Neural cell (in vitro differentiated cells): ENCODE data around the gene TMEM250. TPM values are rescaled to one million over a fixed set of nuclear protein-coding genes. Genes with fewer than 3 reads are reported as not detected.

Experiments used
- H2AFZ ChIP-seq: fragments of 200-600, 300-800 bp; sonication (generic), shearing (Covaris generic); 2 replicates; pipeline ENCODE4 v1.6.0; 2014; ENCODE audit warnings: low read depth, mild to moderate bottlenecking, antibody characterized with exemption, low read length, moderate library complexity
- H3F3A ChIP-seq: fragments of 200-600 bp; shearing (Covaris generic); 2 replicates; pipeline ENCODE4 v1.6.1; 2016; ENCODE audit warnings: mild to moderate bottlenecking, moderate library complexity, mixed read lengths, antibody characterized with exemption, low read length; ENCODE audit not compliant: insufficient read depth, poor library complexity, severe bottlenecking
- H3K27ac ChIP-seq: fragments of 200-600, 300-800 bp; sonication (generic), shearing (Covaris generic); 2 replicates; pipeline ENCODE4 v1.5.1; 2014; ENCODE audit warnings: mild to moderate bottlenecking, low read length, moderate library complexity
- H3K27me3 ChIP-seq: fragments of 300-800, 200-600 bp; sonication (generic), shearing (Covaris generic); 2 replicates; pipeline ENCODE4 v1.6.0; 2014; ENCODE audit warnings: mild to moderate bottlenecking, low read depth, low read length, moderate library complexity; ENCODE audit not compliant: insufficient read depth
- H3K36me3 ChIP-seq: fragments of 300-800, 200-600 bp; sonication (generic), shearing (Covaris generic); 2 replicates; pipeline ENCODE4 v1.5.1; 2014; ENCODE audit warnings: mild to moderate bottlenecking, antibody characterized with exemption, low read length, moderate library complexity; ENCODE audit not compliant: insufficient read depth
- H3K4me2 ChIP-seq: fragments of 300-800, 200-600 bp; sonication (generic), shearing (Covaris generic); 2 replicates; pipeline ENCODE4 v1.6.0; 2014; ENCODE audit warnings: mild to moderate bottlenecking, low read length
- H3K4me3 ChIP-seq: fragments of 300-800, 200-600 bp; sonication (generic), shearing (Covaris generic); 2 replicates; pipeline ENCODE4 v1.5.1; 2014; ENCODE audit warnings: mild to moderate bottlenecking, low read length, moderate library complexity
- H3K79me2 ChIP-seq: fragments of 200-600 bp; shearing (Covaris generic); replicated peaks from 2 replicates; pipeline ENCODE4 v1.6.0; 2014; ENCODE audit warnings: mild to moderate bottlenecking, low read length, moderate library complexity; ENCODE audit not compliant: insufficient read depth
- H3K9ac ChIP-seq: fragments of 300-800, 200-600 bp; sonication (generic), shearing (Covaris generic); 2 replicates; pipeline ENCODE4 v1.6.1; 2016; ENCODE audit warnings: mild to moderate bottlenecking, low read length, mixed read lengths
- H3K9me2 ChIP-seq: fragments of 200-600 bp; shearing (Covaris generic); 2 replicates; pipeline ENCODE4 v1.6.1; 2016; ENCODE audit warnings: mild to moderate bottlenecking, low read length, mixed read lengths; ENCODE audit not compliant: insufficient read depth
- H3K9me3 ChIP-seq: fragments of 200-600, 300-800 bp; sonication (generic), shearing (Covaris generic); 2 replicates; pipeline ENCODE4 v1.6.1; 2016; ENCODE audit warnings: mild to moderate bottlenecking, mixed run types, low read length, moderate library complexity, mixed read lengths
- H4K20me1 ChIP-seq: fragments of 200-600 bp; shearing (Covaris generic); 2 replicates; pipeline ENCODE4 v1.6.1; 2016; ENCODE audit warnings: mild to moderate bottlenecking, mixed run types; ENCODE audit not compliant: insufficient read depth
- EP300 ChIP-seq: fragments of 450-650 bp; conservative IDR thresholded peaks from 2 replicates; pipeline ENCODE4 v1.6.1; 2014; ENCODE audit warnings: antibody characterized with exemption, mild to moderate bottlenecking, moderate library complexity; ENCODE audit not compliant: poor library complexity, severe bottlenecking
- EZH2 ChIP-seq: fragments of 200-600, 300-800 bp; shearing (Covaris generic), sonication (generic); IDR thresholded peaks from 2 replicates; pipeline ENCODE4 v1.6.1; 2014; ENCODE audit warnings: antibody characterized with exemption, low read length, borderline replicate concordance, mild to moderate bottlenecking; ENCODE audit not compliant: insufficient read depth, poor library complexity, severe bottlenecking
- MXI1 ChIP-seq: fragments of 450-650 bp; conservative IDR thresholded peaks from 2 replicates; pipeline ENCODE4 v1.6.1; 2014; ENCODE audit warnings: antibody characterized with exemption, mild to moderate bottlenecking; ENCODE audit not compliant: poor library complexity, severe bottlenecking
- POLR2AphosphoS5 ChIP-seq: IDR thresholded peaks from 2 replicates; pipeline ENCODE4 v1.6.1; 2012
- RAD21 ChIP-seq: fragments of 450-650 bp; conservative IDR thresholded peaks from 2 replicates; pipeline ENCODE4 v1.6.1; 2014; ENCODE audit warnings: antibody characterized with exemption, mild to moderate bottlenecking, moderate library complexity
- REST ChIP-seq: IDR thresholded peaks from 2 replicates; pipeline ENCODE4 v1.6.1; 2012; ENCODE audit warnings: borderline replicate concordance
- SMC3 ChIP-seq: fragments of 450-650 bp; conservative IDR thresholded peaks from 2 replicates; pipeline ENCODE4 v1.6.1; 2014; ENCODE audit warnings: antibody characterized with exemption, mild to moderate bottlenecking, moderate library complexity; ENCODE audit not compliant: poor library complexity
- TAF1 ChIP-seq: IDR thresholded peaks from 2 replicates; pipeline ENCODE4 v1.6.1; 2012; ENCODE audit warnings: low read depth
- polyA plus RNA-seq: library from polyadenylated mRNA; depleted of rRNA; stranded (reverse); fragments of >200 nt; gene quantifications from 2 replicates; pipeline ENCODE4 v1.2.3, GENCODE V29; 2014
- TF ChIP-seq, protein P1 (sequence below): fragments of 450-650 bp; IDR thresholded peaks from 2 replicates; pipeline ENCODE4 v1.5.1; 2014; ENCODE audit warnings: antibody characterized with exemption, mild to moderate bottlenecking, moderate library complexity; ENCODE audit not compliant: poor library complexity, severe bottlenecking

The TMEM250 gene
- polyA plus RNA-seq, 1 donor from 2014 or later, result 15.0 TPM

DNA sequence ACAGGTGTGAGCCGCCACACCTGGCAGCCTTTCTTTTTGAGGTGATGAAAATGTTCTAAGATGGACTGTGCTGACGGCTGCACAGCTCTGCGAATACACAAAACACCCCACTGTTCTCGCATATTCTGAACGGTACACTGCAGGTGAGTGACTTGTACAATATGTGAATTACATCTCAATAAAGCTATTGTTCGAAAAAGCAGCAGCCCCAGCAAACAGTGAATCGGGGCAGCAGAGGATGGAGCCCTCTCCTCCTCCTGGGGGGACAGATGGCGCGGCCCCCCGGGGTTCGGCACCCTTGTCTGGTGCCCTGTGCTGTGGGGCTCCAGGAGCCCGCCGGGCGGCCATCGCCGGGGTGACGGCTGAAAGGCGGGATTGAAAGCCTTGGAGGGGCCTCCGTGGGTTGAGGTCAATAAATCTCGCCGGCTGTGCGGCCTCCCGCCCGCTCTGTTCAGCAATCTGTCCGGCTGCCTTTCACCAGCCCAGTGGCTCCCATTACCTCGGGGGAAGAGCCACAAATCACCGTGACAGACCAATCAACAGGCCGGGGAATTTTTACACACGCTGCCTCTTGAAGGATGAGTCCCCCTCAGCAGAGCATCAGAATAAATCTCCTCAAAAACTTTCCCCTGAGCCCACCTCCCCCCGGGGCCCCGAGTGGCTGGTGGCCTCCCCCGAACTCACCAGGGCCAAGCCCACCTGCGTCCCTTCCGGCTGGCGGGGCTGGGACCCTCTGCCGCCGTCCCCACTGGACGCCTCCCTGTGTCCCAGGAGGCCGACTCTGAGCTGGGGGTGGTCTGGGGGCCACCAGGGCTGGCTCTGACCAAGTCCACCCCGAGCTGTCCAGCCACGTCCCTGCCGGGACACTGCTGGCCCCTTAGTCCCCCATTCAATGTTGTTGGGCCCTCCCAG is 37.8 kb upstream of the TMEM250 start:
- Histone ChIP-seq H3K9ac (no peak overlapping the region), H3K4me3 (no peak overlapping the region), H3K27ac (no peak overlapping the region)

GRCh38 chr9:136155576-136155975 is 36.9 kb upstream of the TMEM250 start:
- Histone ChIP-seq H3K9ac (no peak overlapping the region), H2AFZ (no peak overlapping the region), H3F3A (no peaks in the 10 kb centered on the region), H3K79me2 (no peaks in the 10 kb centered on the region), H4K20me1 (no peaks in the 10 kb centered on the region), H3K36me3 (no peaks in the 10 kb centered on the region), H3K9me2 (no peaks in the 10 kb centered on the region), H3K27ac (no peak overlapping the region), H3K27me3 (no peaks in the 10 kb centered on the region), H3K4me2 (no peak overlapping the region), H3K4me3 (no peak overlapping the region), H3K9me3 (no peaks in the 10 kb centered on the region)
- TF ChIP-seq SMC3 (no peak), MXI1 (no peak), POLR2AphosphoS5 (no peak), REST (no peak), EP300 (no peak)
- TF ChIP-seq, protein P1, sequence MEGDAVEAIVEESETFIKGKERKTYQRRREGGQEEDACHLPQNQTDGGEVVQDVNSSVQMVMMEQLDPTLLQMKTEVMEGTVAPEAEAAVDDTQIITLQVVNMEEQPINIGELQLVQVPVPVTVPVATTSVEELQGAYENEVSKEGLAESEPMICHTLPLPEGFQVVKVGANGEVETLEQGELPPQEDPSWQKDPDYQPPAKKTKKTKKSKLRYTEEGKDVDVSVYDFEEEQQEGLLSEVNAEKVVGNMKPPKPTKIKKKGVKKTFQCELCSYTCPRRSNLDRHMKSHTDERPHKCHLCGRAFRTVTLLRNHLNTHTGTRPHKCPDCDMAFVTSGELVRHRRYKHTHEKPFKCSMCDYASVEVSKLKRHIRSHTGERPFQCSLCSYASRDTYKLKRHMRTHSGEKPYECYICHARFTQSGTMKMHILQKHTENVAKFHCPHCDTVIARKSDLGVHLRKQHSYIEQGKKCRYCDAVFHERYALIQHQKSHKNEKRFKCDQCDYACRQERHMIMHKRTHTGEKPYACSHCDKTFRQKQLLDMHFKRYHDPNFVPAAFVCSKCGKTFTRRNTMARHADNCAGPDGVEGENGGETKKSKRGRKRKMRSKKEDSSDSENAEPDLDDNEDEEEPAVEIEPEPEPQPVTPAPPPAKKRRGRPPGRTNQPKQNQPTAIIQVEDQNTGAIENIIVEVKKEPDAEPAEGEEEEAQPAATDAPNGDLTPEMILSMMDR, result no peak

More for the DNA sequence above, 37.8 kb upstream of the TMEM250 start:
- Histone ChIP-seq H3K9me3 (no peaks in the 10 kb centered on the region), H3K36me3 (no peaks in the 10 kb centered on the region), H3K4me2 (no peak overlapping the region), H3F3A (no peaks in the 10 kb centered on the region), H3K79me2 (no peaks in the 10 kb centered on the region), H4K20me1 (no peaks in the 10 kb centered on the region), H2AFZ (no peak overlapping the region), H3K27me3 (no peaks in the 10 kb centered on the region), H3K9me2 (no peaks in the 10 kb centered on the region)
- TF ChIP-seq SMC3, result no peak
- TF ChIP-seq MXI1, result no peak
- TF ChIP-seq REST, result no peak
- TF ChIP-seq TAF1, result no peak
- no peak for TF ChIP-seq POLR2AphosphoS5
- TF ChIP-seq RAD21, result no peak
- TF ChIP-seq, protein P1, result no peak
- no peak for TF ChIP-seq EZH2
- no peak for TF ChIP-seq EP300
